22Rv1 (cell line): ENCODE data around the gene FBXO28.
A peak's percentile ranks its signal among the peaks of the same experiment; 100 is the strongest.

Experiments
- CTCF ChIP-seq: fragments of 450-650 bp; IDR thresholded peaks from 2 replicates; pipeline ENCODE4 v1.5.1; 2017; ENCODE audit warnings: mild to moderate bottlenecking
- ZFX ChIP-seq: fragments of 450-650 bp; IDR thresholded peaks from 2 replicates; pipeline ENCODE4 v1.6.1; 2017; ENCODE audit warnings: antibody characterized with exemption, borderline replicate concordance

DNA sequence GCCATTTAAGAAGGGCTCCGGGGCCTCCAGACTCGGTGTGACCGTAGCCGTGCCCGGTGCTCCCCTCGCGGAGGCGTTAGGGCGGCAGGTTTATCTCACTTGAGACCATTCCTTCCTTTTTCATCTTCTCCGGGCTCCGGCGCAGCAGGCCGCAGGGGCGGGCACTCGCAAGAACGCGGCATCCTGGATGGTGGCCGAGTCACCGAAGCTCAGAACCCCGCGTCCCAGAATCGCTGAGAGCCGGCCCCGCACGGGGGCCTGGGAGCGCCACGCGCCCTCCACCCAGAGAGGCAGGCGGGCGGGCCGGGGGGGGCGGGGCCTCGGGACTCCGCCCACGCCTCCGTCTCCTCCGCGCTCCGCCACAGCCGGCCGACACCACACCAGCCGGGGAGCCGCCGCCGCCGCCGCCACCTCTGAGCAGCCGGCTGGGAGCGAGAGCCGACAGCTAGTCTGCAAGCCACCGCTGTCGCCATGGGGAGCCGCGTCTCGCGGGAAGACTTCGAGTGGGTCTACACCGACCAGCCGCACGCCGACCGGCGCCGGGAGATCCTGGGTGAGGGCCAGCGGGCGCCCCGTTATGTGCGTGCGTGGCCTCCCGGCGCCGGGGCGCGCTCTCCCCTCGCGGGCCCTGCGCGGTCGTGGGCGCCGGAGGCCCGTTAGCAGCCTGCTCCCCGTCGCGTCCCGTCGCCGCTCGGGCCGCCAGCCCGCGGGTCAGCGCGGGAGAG, 69.1 kb downstream of the FBXO28 start, which contains the start of gene DEGS1:
- TF ChIP-seq CTCF (0 out of 2 replicates have a peak, but pooled peaks have one; percentile 21), ZFX (no peak)
